Measurements from ENCODE around the gene VPS37D.

VPS37D gene

GRCh38 chr7:73678862-73679261, 11.2 kb downstream of the VPS37D start:
- Histone ChIP-seq H3K27me3 (replicated peaks; ENCODE audit: control insufficient read depth, insufficient read depth, low read length, poor library complexity, severe bottlenecking) (no peaks in the 10 kb centered on the region), H3K9me3 (ENCODE audit: control insufficient read depth, low read length) (no peaks in the 10 kb centered on the region), H3K36me3 (ENCODE audit: control insufficient read depth, insufficient read depth, low read length) (peaks cover 7% of the 10 kb centered on the region), H3K27ac (ENCODE audit: insufficient read depth, low read length, poor library complexity, severe bottlenecking) (no peak overlapping the region), H3K4me1 (ENCODE audit: control insufficient read depth, insufficient read depth, low read length, poor library complexity, severe bottlenecking) (peaks cover 18% of the 10 kb centered on the region), H3K4me3 (ENCODE audit: insufficient read depth, low read depth, low read length, poor library complexity, severe bottlenecking) (no peak overlapping the region)
- no peak for DNase-seq

GRCh38 chr7:73679709-73680108, 12.1 kb downstream of the VPS37D start:
- Histone ChIP-seq H3K9me3 (ENCODE audit: control insufficient read depth, low read length) (no peaks in the 10 kb centered on the region), H3K27me3 (replicated peaks; ENCODE audit: control insufficient read depth, insufficient read depth, low read length, poor library complexity, severe bottlenecking) (no peaks in the 10 kb centered on the region), H3K27ac (ENCODE audit: insufficient read depth, low read length, poor library complexity, severe bottlenecking) (no peak overlapping the region), H3K4me3 (ENCODE audit: insufficient read depth, low read depth, low read length, poor library complexity, severe bottlenecking) (no peak overlapping the region), H3K36me3 (ENCODE audit: control insufficient read depth, insufficient read depth, low read length) (peaks cover 7% of the 10 kb centered on the region), H3K4me1 (ENCODE audit: control insufficient read depth, insufficient read depth, low read length, poor library complexity, severe bottlenecking) (peaks cover 23% of the 10 kb centered on the region)
- DNase-seq: no peak

- H3K36me3 ChIP-seq (ENCODE audit: control insufficient read depth, insufficient read depth, low read length): peaks cover 7% of the 10 kb centered on the region
- H3K9me3 ChIP-seq (ENCODE audit: control insufficient read depth, low read length): no peaks in the 10 kb centered on the region
- no peak overlapping the region for H3K4me3 ChIP-seq (ENCODE audit: insufficient read depth, low read depth, low read length, poor library complexity, severe bottlenecking)
- no peaks in the 10 kb centered on the region for H3K27me3 ChIP-seq (replicated peaks; ENCODE audit: control insufficient read depth, insufficient read depth, low read length, poor library complexity, severe bottlenecking)
- peaks cover 23% of the 10 kb centered on the region for H3K4me1 ChIP-seq (ENCODE audit: control insufficient read depth, insufficient read depth, low read length, poor library complexity, severe bottlenecking)
- no peak for DNase-seq
- no peak overlapping the region for H3K27ac ChIP-seq (ENCODE audit: insufficient read depth, low read length, poor library complexity, severe bottlenecking)
Measured at GRCh38 chr7:73680501-73680900, 12.9 kb downstream of the VPS37D start.

- no peaks in the 10 kb centered on the region for H3K27me3 ChIP-seq (replicated peaks; ENCODE audit: control insufficient read depth, insufficient read depth, low read length, poor library complexity, severe bottlenecking)
- no peaks in the 10 kb centered on the region for H3K9me3 ChIP-seq (ENCODE audit: control insufficient read depth, low read length)
- no peak overlapping the region for H3K4me3 ChIP-seq (ENCODE audit: insufficient read depth, low read depth, low read length, poor library complexity, severe bottlenecking)
- H3K4me1 ChIP-seq (ENCODE audit: control insufficient read depth, insufficient read depth, low read length, poor library complexity, severe bottlenecking): peaks cover 23% of the 10 kb centered on the region
- H3K27ac ChIP-seq (ENCODE audit: insufficient read depth, low read length, poor library complexity, severe bottlenecking): no peak overlapping the region
- DNase-seq: no peak
- peaks cover 7% of the 10 kb centered on the region for H3K36me3 ChIP-seq (ENCODE audit: control insufficient read depth, insufficient read depth, low read length)
Measured at GRCh38 chr7:73681031-73681430, 13.4 kb downstream of the VPS37D start.

- peaks cover 23% of the 10 kb centered on the region for H3K4me1 ChIP-seq (ENCODE audit: control insufficient read depth, insufficient read depth, low read length, poor library complexity, severe bottlenecking)
- H3K4me3 ChIP-seq (ENCODE audit: insufficient read depth, low read depth, low read length, poor library complexity, severe bottlenecking): peak overlapping the region; percentile 97
Measured at GRCh38 chr7:73682745-73683055, 15.1 kb downstream of the VPS37D start.

GRCh38 chr7:73683056-73683787, 15.6 kb downstream of the VPS37D start, which contains the start of the genes BUD23 and DNAJC30:
BUD23 (plus strand) TSS chr7:73683597; CDS start chr7:73683626, 29 bp downstream.
DNAJC30 (minus strand) TSS chr7:73683453; CDS start chr7:73683423, 30 bp downstream.
- peak; percentile 94 to 95 (median 94) for DNase-seq
- no peaks in the 10 kb centered on the region for H3K27me3 ChIP-seq (replicated peaks; ENCODE audit: control insufficient read depth, insufficient read depth, low read length, poor library complexity, severe bottlenecking)
- peak within 1 kb of the TSS; percentile 97 for H3K4me3 ChIP-seq (ENCODE audit: insufficient read depth, low read depth, low read length, poor library complexity, severe bottlenecking)
- no peaks in the 10 kb centered on the region for H3K9me3 ChIP-seq (ENCODE audit: control insufficient read depth, low read length)
- H3K27ac ChIP-seq (ENCODE audit: insufficient read depth, low read length, poor library complexity, severe bottlenecking): peak within 1 kb of the TSS; percentile 80
- H3K36me3 ChIP-seq (ENCODE audit: control insufficient read depth, insufficient read depth, low read length): peaks cover 17% of the 10 kb centered on the region
- peaks cover 23% of the 10 kb centered on the region for H3K4me1 ChIP-seq (ENCODE audit: control insufficient read depth, insufficient read depth, low read length, poor library complexity, severe bottlenecking)

More at GRCh38 chr7:73682745-73683055, 15.1 kb downstream of the VPS37D start:
- Histone ChIP-seq H3K36me3 (ENCODE audit: control insufficient read depth, insufficient read depth, low read length) (peaks cover 14% of the 10 kb centered on the region), H3K9me3 (ENCODE audit: control insufficient read depth, low read length) (no peaks in the 10 kb centered on the region), H3K27me3 (replicated peaks; ENCODE audit: control insufficient read depth, insufficient read depth, low read length, poor library complexity, severe bottlenecking) (no peaks in the 10 kb centered on the region), H3K27ac (ENCODE audit: insufficient read depth, low read length, poor library complexity, severe bottlenecking) (peak overlapping the region; percentile 80)
- DNase-seq: no peak

GRCh38 chr7:73683788-73684693, 16.4 kb downstream of the VPS37D start:
- peak overlapping the region; percentile 77 for H3K27ac ChIP-seq (ENCODE audit: insufficient read depth, low read length, poor library complexity, severe bottlenecking)
- no peaks in the 10 kb centered on the region for H3K27me3 ChIP-seq (replicated peaks; ENCODE audit: control insufficient read depth, insufficient read depth, low read length, poor library complexity, severe bottlenecking)
- DNase-seq: no peak
- H3K36me3 ChIP-seq (ENCODE audit: control insufficient read depth, insufficient read depth, low read length): peaks cover 23% of the 10 kb centered on the region
- no peaks in the 10 kb centered on the region for H3K9me3 ChIP-seq (ENCODE audit: control insufficient read depth, low read length)
- H3K4me3 ChIP-seq (ENCODE audit: insufficient read depth, low read depth, low read length, poor library complexity, severe bottlenecking): peak overlapping the region; percentile 97
- peaks cover 23% of the 10 kb centered on the region for H3K4me1 ChIP-seq (ENCODE audit: control insufficient read depth, insufficient read depth, low read length, poor library complexity, severe bottlenecking)

GRCh38 chr7:73685311-73685710, 17.7 kb downstream of the VPS37D start:
- Histone ChIP-seq H3K27me3 (replicated peaks; ENCODE audit: control insufficient read depth, insufficient read depth, low read length, poor library complexity, severe bottlenecking) (no peaks in the 10 kb centered on the region), H3K4me1 (ENCODE audit: control insufficient read depth, insufficient read depth, low read length, poor library complexity, severe bottlenecking) (peaks cover 23% of the 10 kb centered on the region), H3K4me3 (ENCODE audit: insufficient read depth, low read depth, low read length, poor library complexity, severe bottlenecking) (no peak overlapping the region), H3K9me3 (ENCODE audit: control insufficient read depth, low read length) (no peaks in the 10 kb centered on the region), H3K36me3 (ENCODE audit: control insufficient read depth, insufficient read depth, low read length) (peaks cover 20% of the 10 kb centered on the region), H3K27ac (ENCODE audit: insufficient read depth, low read length, poor library complexity, severe bottlenecking) (no peak overlapping the region)
- no peak for DNase-seq

- Histone ChIP-seq H3K36me3 (ENCODE audit: control insufficient read depth, insufficient read depth, low read length) (peaks cover 50% of the 10 kb centered on the region), H3K4me1 (ENCODE audit: control insufficient read depth, insufficient read depth, low read length, poor library complexity, severe bottlenecking) (peaks cover 8% of the 10 kb centered on the region), H3K27me3 (replicated peaks; ENCODE audit: control insufficient read depth, insufficient read depth, low read length, poor library complexity, severe bottlenecking) (no peaks in the 10 kb centered on the region), H3K27ac (ENCODE audit: insufficient read depth, low read length, poor library complexity, severe bottlenecking) (no peak overlapping the region), H3K4me3 (ENCODE audit: insufficient read depth, low read depth, low read length, poor library complexity, severe bottlenecking) (no peak overlapping the region), H3K9me3 (ENCODE audit: control insufficient read depth, low read length) (no peaks in the 10 kb centered on the region)
- DNase-seq: no peak
Measured at GRCh38 chr7:73688288-73688687, 20.7 kb downstream of the VPS37D start.

GRCh38 chr7:73690646-73691045, 23.0 kb downstream of the VPS37D start:
- DNase-seq: no peak
- Histone ChIP-seq H3K4me3 (ENCODE audit: insufficient read depth, low read depth, low read length, poor library complexity, severe bottlenecking) (no peak overlapping the region), H3K9me3 (ENCODE audit: control insufficient read depth, low read length) (no peaks in the 10 kb centered on the region), H3K4me1 (ENCODE audit: control insufficient read depth, insufficient read depth, low read length, poor library complexity, severe bottlenecking) (no peaks in the 10 kb centered on the region), H3K27me3 (replicated peaks; ENCODE audit: control insufficient read depth, insufficient read depth, low read length, poor library complexity, severe bottlenecking) (no peaks in the 10 kb centered on the region), H3K27ac (ENCODE audit: insufficient read depth, low read length, poor library complexity, severe bottlenecking) (no peak overlapping the region), H3K36me3 (ENCODE audit: control insufficient read depth, insufficient read depth, low read length) (peaks cover 73% of the 10 kb centered on the region)
